Measurements from ENCODE around the gene CLDN7.

DNA sequence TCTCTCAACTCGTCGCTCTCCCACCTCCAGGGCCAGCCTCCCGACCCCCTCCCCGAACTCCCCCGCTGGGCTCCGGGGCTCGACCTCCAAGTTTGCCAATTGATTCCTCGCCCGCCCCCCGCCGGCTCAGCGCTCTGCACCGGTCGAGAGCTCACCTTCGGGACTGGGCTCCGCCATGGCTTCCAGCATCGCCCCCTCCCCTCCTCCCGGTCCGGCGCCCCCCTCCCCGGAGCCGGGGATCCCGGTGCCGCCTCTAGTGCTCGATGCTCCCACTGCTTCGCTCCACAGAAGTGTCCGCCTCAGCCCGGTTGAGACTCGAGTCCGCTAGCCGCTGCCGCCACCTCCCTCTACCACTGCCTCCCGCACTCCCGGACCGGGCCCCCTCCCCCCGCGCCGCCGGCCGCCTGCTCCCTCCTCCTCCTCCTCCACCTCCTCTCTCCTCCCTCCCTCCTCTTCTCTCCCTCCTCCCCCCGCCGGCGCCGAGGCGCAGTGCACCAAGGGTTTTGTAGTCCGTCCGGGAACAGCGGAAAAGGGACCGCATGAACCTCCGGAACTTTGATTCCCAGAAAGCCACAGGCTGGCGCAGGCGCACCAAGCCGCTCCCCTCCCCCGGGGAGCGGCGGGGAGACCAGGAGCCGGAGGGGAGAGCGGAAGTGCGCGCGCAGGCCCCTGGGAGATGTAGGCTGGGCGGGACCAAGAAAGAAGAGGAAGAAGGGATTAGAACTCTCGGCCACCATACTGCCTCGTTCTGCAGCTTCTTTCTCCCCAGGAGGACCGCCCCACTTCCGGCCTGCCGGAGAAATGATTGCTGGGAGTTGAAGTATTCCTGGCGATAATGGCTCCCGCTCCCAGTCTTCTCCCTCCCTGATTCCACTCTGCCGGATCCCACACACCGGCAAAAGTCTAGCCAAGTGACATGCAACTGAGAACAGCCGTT, 22.9 kb downstream of the CLDN7 start, which contains the start of gene PHF23:
- TF ChIP-seq, protein P1, sequence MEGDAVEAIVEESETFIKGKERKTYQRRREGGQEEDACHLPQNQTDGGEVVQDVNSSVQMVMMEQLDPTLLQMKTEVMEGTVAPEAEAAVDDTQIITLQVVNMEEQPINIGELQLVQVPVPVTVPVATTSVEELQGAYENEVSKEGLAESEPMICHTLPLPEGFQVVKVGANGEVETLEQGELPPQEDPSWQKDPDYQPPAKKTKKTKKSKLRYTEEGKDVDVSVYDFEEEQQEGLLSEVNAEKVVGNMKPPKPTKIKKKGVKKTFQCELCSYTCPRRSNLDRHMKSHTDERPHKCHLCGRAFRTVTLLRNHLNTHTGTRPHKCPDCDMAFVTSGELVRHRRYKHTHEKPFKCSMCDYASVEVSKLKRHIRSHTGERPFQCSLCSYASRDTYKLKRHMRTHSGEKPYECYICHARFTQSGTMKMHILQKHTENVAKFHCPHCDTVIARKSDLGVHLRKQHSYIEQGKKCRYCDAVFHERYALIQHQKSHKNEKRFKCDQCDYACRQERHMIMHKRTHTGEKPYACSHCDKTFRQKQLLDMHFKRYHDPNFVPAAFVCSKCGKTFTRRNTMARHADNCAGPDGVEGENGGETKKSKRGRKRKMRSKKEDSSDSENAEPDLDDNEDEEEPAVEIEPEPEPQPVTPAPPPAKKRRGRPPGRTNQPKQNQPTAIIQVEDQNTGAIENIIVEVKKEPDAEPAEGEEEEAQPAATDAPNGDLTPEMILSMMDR (IDR thresholded peaks at IDR 0.05), result no peak
- TF ChIP-seq POLR2AphosphoS5 (IDR thresholded peaks at IDR 0.05), result peak in 2 of 3 donors; percentile 87 to 91
